Nephron progenitor cell (in vitro differentiated cells): ENCODE data around the gene TMCO4.

Source experiments
- DNase-seq: peaks from one replicate; pipeline ENCODE4 v3.0.0; 2021
- H3K27ac Mint-ChIP-seq: 2 replicates; pipeline ENCODE4 v1.8.0; 2021; ENCODE audit warnings: mild to moderate bottlenecking, moderate library complexity, mixed read lengths
- H3K27me3 Mint-ChIP-seq: 2 replicates; pipeline ENCODE4 v1.8.0; 2021; ENCODE audit warnings: mild to moderate bottlenecking, low read depth, mixed read lengths; ENCODE audit not compliant: poor library complexity
- H3K36me3 Mint-ChIP-seq: 2 replicates; pipeline ENCODE4 v1.8.0; 2021; ENCODE audit warnings: low read depth, mixed read lengths
- H3K4me1 Mint-ChIP-seq: 2 replicates; pipeline ENCODE4 v1.8.0; 2021; ENCODE audit warnings: mixed read lengths
- H3K4me3 Mint-ChIP-seq: 2 replicates; pipeline ENCODE4 v1.8.0; 2021; ENCODE audit warnings: mild to moderate bottlenecking, moderate library complexity, mixed read lengths
- H3K9me3 Mint-ChIP-seq: 2 replicates; pipeline ENCODE4 v1.8.0; 2021; ENCODE audit warnings: mild to moderate bottlenecking, moderate library complexity, mixed read lengths
- TF ChIP-seq, protein P1 (sequence below): fragments of 200-600 bp; sonication (generic); IDR thresholded peaks from 2 replicates; pipeline ENCODE4 v1.5.0; 2021; ENCODE audit warnings: antibody characterized with exemption

Gene TMCO4

DNA sequence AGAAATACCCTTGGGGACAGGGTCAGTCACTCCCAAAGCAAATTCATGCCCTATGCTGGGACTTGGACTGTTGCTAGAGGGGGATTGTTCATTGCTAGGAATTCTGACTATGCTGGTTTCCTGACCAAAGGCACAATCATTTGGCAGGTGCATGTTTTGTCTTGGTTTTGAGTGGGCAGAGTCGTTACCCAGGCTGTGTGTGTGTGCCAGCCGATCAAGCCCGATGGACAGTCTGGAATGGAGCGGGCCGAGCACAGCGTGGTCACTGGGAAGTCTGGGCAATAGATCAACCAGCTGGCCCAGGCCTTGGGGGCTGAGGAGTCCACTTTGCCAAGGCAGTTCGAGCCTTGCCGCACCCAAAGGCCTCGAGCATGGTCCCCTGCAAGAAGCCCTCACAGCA lies 74.1 kb downstream of the TMCO4 start:
- H3K9me3 Mint-ChIP-seq = peaks cover 6% of the 10 kb centered on the region
- TF ChIP-seq, protein P1, sequence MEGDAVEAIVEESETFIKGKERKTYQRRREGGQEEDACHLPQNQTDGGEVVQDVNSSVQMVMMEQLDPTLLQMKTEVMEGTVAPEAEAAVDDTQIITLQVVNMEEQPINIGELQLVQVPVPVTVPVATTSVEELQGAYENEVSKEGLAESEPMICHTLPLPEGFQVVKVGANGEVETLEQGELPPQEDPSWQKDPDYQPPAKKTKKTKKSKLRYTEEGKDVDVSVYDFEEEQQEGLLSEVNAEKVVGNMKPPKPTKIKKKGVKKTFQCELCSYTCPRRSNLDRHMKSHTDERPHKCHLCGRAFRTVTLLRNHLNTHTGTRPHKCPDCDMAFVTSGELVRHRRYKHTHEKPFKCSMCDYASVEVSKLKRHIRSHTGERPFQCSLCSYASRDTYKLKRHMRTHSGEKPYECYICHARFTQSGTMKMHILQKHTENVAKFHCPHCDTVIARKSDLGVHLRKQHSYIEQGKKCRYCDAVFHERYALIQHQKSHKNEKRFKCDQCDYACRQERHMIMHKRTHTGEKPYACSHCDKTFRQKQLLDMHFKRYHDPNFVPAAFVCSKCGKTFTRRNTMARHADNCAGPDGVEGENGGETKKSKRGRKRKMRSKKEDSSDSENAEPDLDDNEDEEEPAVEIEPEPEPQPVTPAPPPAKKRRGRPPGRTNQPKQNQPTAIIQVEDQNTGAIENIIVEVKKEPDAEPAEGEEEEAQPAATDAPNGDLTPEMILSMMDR = no peak
- no peak overlapping the region for H3K4me3 Mint-ChIP-seq
- no peaks in the 10 kb centered on the region for H3K36me3 Mint-ChIP-seq
- no peak for DNase-seq
- H3K27me3 Mint-ChIP-seq = peaks cover 38% of the 10 kb centered on the region
- H3K4me1 Mint-ChIP-seq = peaks cover 13% of the 10 kb centered on the region
- H3K27ac Mint-ChIP-seq = no peak overlapping the region

DNA sequence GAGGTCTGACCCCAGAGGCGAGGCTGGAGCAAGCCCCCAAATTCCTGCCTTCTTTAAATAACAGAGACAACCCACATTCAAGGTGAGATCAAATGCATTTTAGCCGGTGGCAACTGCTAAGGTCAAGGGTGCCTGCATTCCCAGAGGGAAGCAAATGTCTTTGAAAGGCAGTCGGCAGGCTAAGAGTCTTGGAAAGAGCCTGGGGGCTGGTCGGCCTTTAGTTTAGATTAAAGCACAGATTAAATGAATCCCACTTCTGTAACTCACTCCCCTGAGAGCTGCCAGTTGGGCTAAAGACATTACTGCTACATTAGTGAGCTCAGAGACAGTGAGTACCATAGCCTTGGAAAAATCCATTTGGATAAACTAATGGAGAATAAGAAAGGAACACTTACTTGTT lies 75.8 kb downstream of the TMCO4 start:
- no peak overlapping the region for H3K4me3 Mint-ChIP-seq
- peaks cover 11% of the 10 kb centered on the region for H3K4me1 Mint-ChIP-seq
- H3K27me3 Mint-ChIP-seq = peaks cover 41% of the 10 kb centered on the region
- no peak overlapping the region for H3K27ac Mint-ChIP-seq
- H3K36me3 Mint-ChIP-seq = no peaks in the 10 kb centered on the region
- H3K9me3 Mint-ChIP-seq = no peaks in the 10 kb centered on the region
- DNase-seq = no peak
- TF ChIP-seq, protein P1 = no peak

DNA sequence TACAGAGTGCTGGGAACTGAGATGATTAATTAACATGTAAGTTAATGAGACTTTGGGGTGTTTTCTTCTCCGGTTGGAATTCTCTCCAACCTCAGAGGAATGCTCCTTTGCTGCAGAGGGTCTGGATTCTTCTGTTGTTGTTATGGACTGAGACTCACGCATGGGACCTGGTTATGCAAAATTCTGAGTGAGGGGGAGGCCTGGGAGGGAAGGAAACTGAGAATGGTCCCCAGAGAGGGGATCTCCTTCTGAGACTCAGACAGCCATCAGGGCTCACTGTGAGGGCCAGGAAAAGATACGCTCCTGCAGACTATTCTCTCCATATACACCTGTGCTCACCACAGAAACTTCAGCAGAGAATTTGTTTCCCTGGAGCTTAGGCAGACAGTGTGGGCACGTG lies 78.7 kb downstream of the TMCO4 start:
- Mint-ChIP-seq H3K27ac (no peak overlapping the region), H3K36me3 (no peaks in the 10 kb centered on the region), H3K4me3 (no peak overlapping the region)

DNA sequence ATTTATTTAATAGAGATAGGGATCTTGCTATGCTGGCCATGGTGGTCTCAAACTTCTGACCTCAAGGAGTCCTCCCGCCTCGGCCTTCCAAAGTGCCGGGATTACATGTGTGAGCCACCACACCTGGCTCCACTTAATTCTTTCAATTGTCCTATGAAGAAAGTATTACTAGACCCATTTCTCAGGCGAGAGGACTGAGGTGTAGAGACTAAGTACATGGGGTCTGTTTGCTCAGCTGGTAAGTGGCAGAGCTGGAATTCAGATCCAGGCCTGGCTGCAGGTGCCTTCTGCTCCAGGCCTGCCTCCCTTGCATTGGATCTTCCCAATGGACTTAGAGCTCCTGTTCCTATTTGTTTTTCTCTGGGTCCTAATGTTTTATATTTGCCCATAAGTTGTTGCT lies 79.5 kb downstream of the TMCO4 start:
- H3K4me3 Mint-ChIP-seq = no peak overlapping the region
- H3K4me1 Mint-ChIP-seq = peaks cover 16% of the 10 kb centered on the region
- no peaks in the 10 kb centered on the region for H3K36me3 Mint-ChIP-seq
- DNase-seq = no peak
- no peaks in the 10 kb centered on the region for H3K9me3 Mint-ChIP-seq
- H3K27ac Mint-ChIP-seq = no peak overlapping the region
- TF ChIP-seq, protein P1 = no peak
- H3K27me3 Mint-ChIP-seq = peaks cover 29% of the 10 kb centered on the region

More for the DNA sequence above, 78.7 kb downstream of the TMCO4 start:
- TF ChIP-seq, protein P1 = no peak
- Mint-ChIP-seq H3K4me1 (peaks cover 11% of the 10 kb centered on the region), H3K9me3 (no peaks in the 10 kb centered on the region), H3K27me3 (peaks cover 35% of the 10 kb centered on the region)
- DNase-seq = no peak

DNA sequence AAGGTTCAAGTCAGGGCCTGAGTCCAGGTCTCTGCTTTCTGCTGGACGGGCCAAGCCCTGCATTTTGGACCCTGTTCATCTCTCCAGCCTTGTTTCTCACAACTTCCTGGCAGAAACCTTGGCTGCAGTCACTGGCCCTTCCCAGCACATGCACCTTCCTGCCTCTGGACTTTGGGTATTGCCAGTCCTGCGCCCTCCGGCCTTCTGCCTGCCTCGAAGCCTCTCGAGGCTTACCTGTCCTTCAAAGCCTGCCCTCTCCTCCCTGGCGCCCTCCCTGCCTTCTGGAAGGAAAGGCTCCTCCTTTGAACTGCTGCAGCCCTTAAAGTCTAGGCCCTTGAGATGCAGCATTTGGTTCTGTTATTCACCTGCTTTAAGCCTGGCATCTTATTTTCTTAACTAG lies 82.2 kb downstream of the TMCO4 start:
- H3K9me3 Mint-ChIP-seq = no peaks in the 10 kb centered on the region
- H3K27me3 Mint-ChIP-seq = peaks cover 20% of the 10 kb centered on the region
- peaks cover 11% of the 10 kb centered on the region for H3K4me1 Mint-ChIP-seq
- TF ChIP-seq, protein P1 = no peak
- no peak overlapping the region for H3K4me3 Mint-ChIP-seq
- no peak for DNase-seq
- H3K27ac Mint-ChIP-seq = no peak overlapping the region
- no peaks in the 10 kb centered on the region for H3K36me3 Mint-ChIP-seq

DNA sequence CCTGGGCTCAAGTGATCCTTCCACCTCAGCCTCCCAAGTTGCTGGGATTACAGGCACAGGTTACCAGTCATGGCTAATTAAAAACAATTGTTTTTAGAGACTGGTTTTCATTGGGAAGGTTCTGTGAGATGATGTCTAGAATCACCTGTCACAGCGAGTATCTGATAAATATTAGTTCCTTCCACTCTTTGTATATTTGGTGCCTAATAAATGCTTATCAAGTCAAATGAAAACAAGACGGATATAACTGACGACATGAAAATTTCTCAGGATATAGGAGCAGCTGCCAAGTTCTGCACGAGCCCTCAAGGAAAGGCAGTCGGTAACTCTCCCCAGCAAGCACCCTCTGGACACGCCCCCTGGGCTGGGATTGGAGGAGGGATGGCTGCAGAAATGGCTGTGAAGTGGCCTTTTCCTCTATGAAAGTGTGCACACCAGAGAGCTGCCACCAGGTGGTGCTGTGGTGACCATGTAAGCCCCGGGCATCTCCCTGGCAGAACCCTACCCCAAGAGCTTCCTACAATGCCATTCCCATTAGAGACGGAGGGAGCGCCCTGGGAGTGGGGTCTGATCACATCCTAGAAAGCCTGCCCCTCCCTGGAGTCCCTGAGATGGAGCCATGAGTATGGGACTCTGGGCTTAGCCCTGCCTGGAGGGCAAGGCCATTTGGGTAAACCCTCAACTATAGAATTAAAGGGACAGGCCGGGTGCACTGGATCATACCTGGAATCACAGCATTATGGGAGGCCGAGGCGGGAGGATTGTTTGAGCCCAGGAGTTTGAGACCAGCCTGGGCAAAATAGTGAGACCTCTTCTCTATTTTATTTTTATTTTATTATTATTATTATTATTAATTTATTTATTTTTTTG lies 84.1 kb downstream of the TMCO4 start:
- Mint-ChIP-seq H3K9me3 (no peaks in the 10 kb centered on the region), H3K4me3 (no peak overlapping the region), H3K4me1 (peaks cover 16% of the 10 kb centered on the region), H3K27me3 (peaks cover 18% of the 10 kb centered on the region), H3K36me3 (no peaks in the 10 kb centered on the region), H3K27ac (no peak overlapping the region)
- DNase-seq = peak; percentile 98
- TF ChIP-seq, protein P1 = peak; percentile 81
